ENCODE data around the gene PCBP3. TPM values are rescaled to one million over a fixed set of nuclear protein-coding genes. Genes with fewer than 3 reads are reported as not detected.
A peak's percentile ranks its signal among the peaks of the same experiment; 100 is the strongest.

The PCBP3 gene
- total RNA-seq, 4 donors from 2014 or later = 0.13 to 0.26 TPM; not detected in 2

DNA sequence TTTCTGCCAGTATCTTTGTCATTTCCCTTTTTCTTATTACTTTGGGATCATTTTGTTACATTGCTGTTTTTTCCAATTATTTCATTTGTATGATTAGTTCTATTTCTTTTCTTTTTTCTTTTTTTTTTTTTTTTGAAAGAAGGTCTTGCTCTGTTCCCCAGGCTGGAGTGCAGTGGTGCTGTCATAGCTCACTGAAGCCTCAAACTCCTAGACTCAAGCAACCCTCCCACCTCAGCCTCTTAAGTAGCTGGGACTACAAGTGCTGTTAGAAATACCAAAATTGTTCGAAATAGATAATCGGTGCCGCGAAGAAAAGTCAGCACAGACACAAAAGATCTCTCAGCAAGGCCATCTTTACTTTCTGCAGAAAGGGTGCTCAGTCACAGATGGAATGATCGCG, 311.4 kb downstream of the PCBP3 start:
- TF ChIP-seq, protein P1, sequence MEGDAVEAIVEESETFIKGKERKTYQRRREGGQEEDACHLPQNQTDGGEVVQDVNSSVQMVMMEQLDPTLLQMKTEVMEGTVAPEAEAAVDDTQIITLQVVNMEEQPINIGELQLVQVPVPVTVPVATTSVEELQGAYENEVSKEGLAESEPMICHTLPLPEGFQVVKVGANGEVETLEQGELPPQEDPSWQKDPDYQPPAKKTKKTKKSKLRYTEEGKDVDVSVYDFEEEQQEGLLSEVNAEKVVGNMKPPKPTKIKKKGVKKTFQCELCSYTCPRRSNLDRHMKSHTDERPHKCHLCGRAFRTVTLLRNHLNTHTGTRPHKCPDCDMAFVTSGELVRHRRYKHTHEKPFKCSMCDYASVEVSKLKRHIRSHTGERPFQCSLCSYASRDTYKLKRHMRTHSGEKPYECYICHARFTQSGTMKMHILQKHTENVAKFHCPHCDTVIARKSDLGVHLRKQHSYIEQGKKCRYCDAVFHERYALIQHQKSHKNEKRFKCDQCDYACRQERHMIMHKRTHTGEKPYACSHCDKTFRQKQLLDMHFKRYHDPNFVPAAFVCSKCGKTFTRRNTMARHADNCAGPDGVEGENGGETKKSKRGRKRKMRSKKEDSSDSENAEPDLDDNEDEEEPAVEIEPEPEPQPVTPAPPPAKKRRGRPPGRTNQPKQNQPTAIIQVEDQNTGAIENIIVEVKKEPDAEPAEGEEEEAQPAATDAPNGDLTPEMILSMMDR (IDR thresholded peaks at IDR 0.05 in 4 of 5, conservative IDR thresholded peaks at IDR 0.05 in 1 of 5) = no peak
- TF ChIP-seq POLR2A (IDR thresholded peaks at IDR 0.05) = no peak
- intact Hi-C loops (cut with DNase I; ENCODE audit: low total_unique reads) = no loop called here

DNA sequence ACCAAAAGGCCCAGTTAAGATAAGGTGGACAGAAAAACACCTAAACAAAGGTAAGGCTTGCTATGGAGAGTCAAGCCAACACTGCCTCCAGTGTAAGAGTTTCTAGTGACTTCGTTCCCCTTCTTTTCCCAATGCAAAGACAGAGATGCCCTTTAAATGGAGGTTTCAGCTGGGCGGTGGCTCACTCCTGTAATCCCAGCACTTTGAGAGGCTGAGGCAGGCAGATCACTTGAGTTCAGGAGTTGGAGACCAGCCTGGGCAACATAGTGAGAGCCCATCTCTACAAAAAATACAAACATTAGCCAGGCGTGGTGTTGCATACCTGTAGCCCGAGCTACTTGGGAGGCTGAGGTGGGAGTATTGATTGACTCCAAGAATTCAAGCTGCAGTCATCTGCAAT, 314.0 kb downstream of the PCBP3 start:
- no peak for DNase-seq
- Histone ChIP-seq H3K27ac (peak overlapping the region; percentile 8 to 41 (median 20)), H3K9me3 (no peaks in the 10 kb centered on the region), H3K27me3 (peaks cover 0 to 3% (median 2%) of the 10 kb centered on the region in 3 donors), H3K4me3 (no peak overlapping the region), H3K36me3 (no peaks in the 10 kb centered on the region), H3K4me1 (peaks cover 0 to 6% of the 10 kb centered on the region in 2 donors)
- ATAC-seq = no peak
- intact Hi-C loops (cut with DNase I; ENCODE audit: low total_unique reads) (no loop called here), in situ Hi-C loops (cut with MboI; ENCODE audit: low sequenced_read_pairs in 4 of 4) (loop anchor here in 2 of 4 donors (25.0 kb wide), 1 partner anchor 155 kb away; no protein-coding TSS in a partner anchor)
- TF ChIP-seq, protein P1 (IDR thresholded peaks at IDR 0.05 in 4 of 5, conservative IDR thresholded peaks at IDR 0.05 in 1 of 5) = no peak
- no peak for TF ChIP-seq POLR2A (IDR thresholded peaks at IDR 0.05)

More for the DNA sequence above, 311.4 kb downstream of the PCBP3 start:
- Histone ChIP-seq H3K27ac (peak overlapping the region in 1 of 4 donors; percentile 59), H3K4me1 (peaks cover 6 to 7% of the 10 kb centered on the region in 2 donors), H3K27me3 (peaks cover 14 to 21% (median 17%) of the 10 kb centered on the region in 3 donors), H3K9me3 (no peaks in the 10 kb centered on the region), H3K4me3 (no peak overlapping the region), H3K36me3 (no peaks in the 10 kb centered on the region)
- in situ Hi-C loops (cut with MboI; ENCODE audit: low sequenced_read_pairs in 4 of 4) = loop anchor here in 2 of 4 donors (25.0 kb wide), 1 partner anchor 157 kb away; no protein-coding TSS in a partner anchor
- ATAC-seq (no peak), DNase-seq (no peak)

DNA sequence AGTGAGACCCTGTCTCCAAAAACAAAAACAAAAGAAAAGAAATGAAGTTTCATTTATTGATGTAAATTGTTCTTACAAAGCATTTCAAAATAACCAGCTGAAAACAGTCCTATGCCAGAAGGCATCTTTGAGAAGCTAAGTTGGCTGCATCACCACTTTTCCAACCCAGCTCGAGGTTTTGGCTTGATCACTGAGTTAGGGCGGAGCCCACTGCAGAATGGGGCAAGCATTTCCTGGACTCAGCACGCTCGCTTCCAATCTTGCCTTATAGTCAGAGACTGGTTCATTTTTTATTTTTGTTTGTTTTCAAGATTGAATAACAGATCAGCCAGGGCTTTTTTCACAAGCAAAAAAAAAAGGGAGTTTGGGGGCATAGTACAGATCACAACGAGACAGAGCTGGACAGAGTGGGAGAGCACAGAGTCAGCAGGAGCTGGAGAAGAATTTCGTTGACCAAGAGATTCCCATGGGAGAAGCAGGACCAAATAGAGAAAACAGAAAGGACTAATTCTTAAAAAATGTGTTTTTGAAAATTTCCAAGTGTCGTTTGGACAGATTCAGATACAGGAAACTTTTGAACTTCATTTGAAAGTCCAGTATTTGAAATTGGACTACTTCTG, 314.6 kb downstream of the PCBP3 start:
- Histone ChIP-seq H3K4me3 (no peak overlapping the region), H3K4me1 (peaks cover 0 to 6% of the 10 kb centered on the region in 2 donors), H3K36me3 (no peaks in the 10 kb centered on the region), H3K9me3 (no peaks in the 10 kb centered on the region), H3K27ac (peak overlapping the region; percentile 26 to 67 (median 49)), H3K27me3 (peaks cover 0 to 3% (median 0%) of the 10 kb centered on the region in 3 donors)
- intact Hi-C loops (cut with DNase I; ENCODE audit: low total_unique reads) (no loop called here), in situ Hi-C loops (cut with MboI; ENCODE audit: low sequenced_read_pairs in 4 of 4) (loop anchor here in 2 of 4 donors (25.0 kb wide), 1 partner anchor 154 kb away; no protein-coding TSS in a partner anchor)
- peak; percentile 72 to 79 for ATAC-seq
- no peak for TF ChIP-seq POLR2A (IDR thresholded peaks at IDR 0.05)
- TF ChIP-seq, protein P1 (IDR thresholded peaks at IDR 0.05 in 4 of 5, conservative IDR thresholded peaks at IDR 0.05 in 1 of 5) = no peak
- DNase-seq = peak in 1 of 2 donors; percentile 62

DNA sequence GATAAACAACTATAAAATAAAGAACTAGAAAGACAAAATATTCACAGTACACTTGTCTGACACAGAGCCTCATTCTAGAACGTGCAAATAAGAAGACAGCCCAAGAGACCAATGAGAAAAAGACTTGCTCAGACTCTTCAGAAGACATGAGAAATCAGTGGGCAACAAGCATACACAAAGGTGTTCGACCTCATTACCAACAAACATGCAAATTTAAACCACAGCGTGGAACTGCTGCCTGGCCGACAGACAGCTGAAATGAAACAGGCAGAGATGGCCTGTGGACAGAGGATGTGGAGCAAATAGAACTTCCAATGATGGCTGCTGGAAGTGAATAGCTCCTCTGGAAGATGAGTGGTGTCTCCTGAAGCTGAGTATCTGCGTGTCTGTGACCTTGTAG, 315.7 kb downstream of the PCBP3 start:
- H3K27ac ChIP-seq = peak overlapping the region in 3 of 4 donors; percentile 26 to 67 (median 41)
- no peak for ATAC-seq
- in situ Hi-C loops (cut with MboI; ENCODE audit: low sequenced_read_pairs in 4 of 4) = loop anchor here in 2 of 4 donors (25.0 kb wide), 1 partner anchor 153 kb away; no protein-coding TSS in a partner anchor

More for the DNA sequence above, 315.7 kb downstream of the PCBP3 start:
- intact Hi-C loops (cut with DNase I; ENCODE audit: low total_unique reads) = no loop called here
- no peaks in the 10 kb centered on the region for H3K36me3 ChIP-seq
- no peak overlapping the region for H3K4me3 ChIP-seq
- DNase-seq = no peak
- H3K27me3 ChIP-seq = peaks cover 0 to 3% (median 0%) of the 10 kb centered on the region in 3 donors
- peaks cover 0 to 6% of the 10 kb centered on the region in 2 donors for H3K4me1 ChIP-seq
- TF ChIP-seq POLR2A (IDR thresholded peaks at IDR 0.05) = no peak
- TF ChIP-seq, protein P1 (IDR thresholded peaks at IDR 0.05 in 4 of 5, conservative IDR thresholded peaks at IDR 0.05 in 1 of 5) = no peak
- no peaks in the 10 kb centered on the region for H3K9me3 ChIP-seq

All from gastrocnemius medialis (tissue), 4 donors.